SK-N-SH (cell line): Measurements from ENCODE around the gene RBMS1. TPM values are rescaled to one million over a fixed set of nuclear protein-coding genes. Genes with fewer than 3 reads are reported as not detected.

ENCODE experiments used
- CTCF ChIA-PET: fragments of 300-600, 350-600 bp; formaldehyde crosslinking; extraction: SDS; loops from one replicate; lab custom pipeline; 2021; lab: Yijun Ruan, JAX
- POLR2A ChIA-PET: fragments of 350-600 bp; sonication (Branson Sonifier 250); formaldehyde crosslinking; extraction: SDS; loops from one replicate; lab custom pipeline; 2020; ENCODE audit warnings: antibody characterized with exemption, inconsistent platforms; lab: Yijun Ruan, JAX
- DNase-seq: peaks from one replicate; pipeline ENCODE4 v3.0.0; 2012
- H2AFZ ChIP-seq: fragments of 200-600 bp; sonication (generic); 2 replicates; pipeline ENCODE4 v1.8.1; 2016; ENCODE audit warnings: antibody characterized with exemption, mild to moderate bottlenecking, low read depth
- H3F3A ChIP-seq: fragments of 200-600 bp; sonication (generic); replicated peaks from 2 replicates; pipeline ENCODE3; 2016; ENCODE audit warnings: antibody characterized with exemption, mild to moderate bottlenecking; ENCODE audit not compliant: insufficient read depth
- H3K27ac ChIP-seq, 2 experiments: fragments of 200-500 bp in 1 of 2; fragments of 200-600 bp in 1 of 2; sonication (Bioruptor generic) in 1 of 2; sonication (generic), shearing (Covaris generic) in 1 of 2; 2 replicates each; pipeline versions ENCODE4 v1.5.1 to v1.6.1; 2014 to 2016; ENCODE audit warnings: low read depth in 2 of 2, inconsistent platforms in 1 of 2, low read length in 1 of 2, mild to moderate bottlenecking in 1 of 2, mixed read lengths in 1 of 2
- H3K27me3 ChIP-seq: fragments of 200-600 bp; sonication (generic), shearing (Covaris generic); 2 replicates; pipeline ENCODE4 v1.6.1; 2016; ENCODE audit warnings: mixed run types; ENCODE audit not compliant: insufficient read depth
- H3K36me3 ChIP-seq, 2 experiments: fragments of 200-500 bp in 1 of 2; fragments of 200-600 bp in 1 of 2; sonication (Bioruptor generic) in 1 of 2; sonication (generic) in 1 of 2; replicated peaks in 1 of 2; 2 replicates each; pipeline versions ENCODE3 to v1.5.1; 2014 to 2016; ENCODE audit warnings: low read length in 1 of 2, mild to moderate bottlenecking in 1 of 2; ENCODE audit not compliant: insufficient read depth in 2 of 2, control insufficient read depth in 1 of 2
- H3K4me1 ChIP-seq, 2 experiments: fragments of 200-500 bp in 1 of 2; fragments of 200-600 bp in 1 of 2; sonication (Bioruptor generic) in 1 of 2; sonication (generic), shearing (Covaris generic) in 1 of 2; 2 replicates each; pipeline versions ENCODE4 v1.5.1 to v1.6.1; 2014 to 2016; ENCODE audit warnings: low read depth in 1 of 2, low read length in 1 of 2, mixed run types in 1 of 2; ENCODE audit not compliant: insufficient read depth in 2 of 2, control insufficient read depth in 1 of 2
- H3K4me2 ChIP-seq: fragments of 200-600 bp; sonication (generic), shearing (Covaris generic); 2 replicates; pipeline ENCODE4 v1.6.1; 2017; ENCODE audit warnings: mixed run types
- H3K4me3 ChIP-seq, 2 experiments: fragments of 200-500 bp in 1 of 2; fragments of 200-600 bp in 1 of 2; sonication (Bioruptor generic) in 1 of 2; sonication (generic), shearing (Covaris generic) in 1 of 2; 2 replicates each; pipeline versions ENCODE4 v1.5.1 to v1.8.1; 2014 to 2016; ENCODE audit warnings: low read depth in 2 of 2, inconsistent platforms in 1 of 2, low read length in 1 of 2, mild to moderate bottlenecking in 1 of 2, mixed read lengths in 1 of 2, moderate library complexity in 1 of 2
- H3K79me2 ChIP-seq: fragments of 200-600 bp; sonication (generic); 2 replicates; pipeline ENCODE4 v1.8.1; 2017; ENCODE audit warnings: mild to moderate bottlenecking; ENCODE audit not compliant: insufficient read depth
- H3K9ac ChIP-seq: fragments of 200-600 bp; sonication (generic); 2 replicates; pipeline ENCODE4 v1.6.1; 2017; ENCODE audit warnings: mixed run types
- H3K9me2 ChIP-seq: fragments of 200-600 bp; sonication (generic); 2 replicates; pipeline ENCODE4 v1.6.1; 2017; ENCODE audit warnings: mixed run types
- H3K9me3 ChIP-seq: fragments of 200-600 bp; sonication (generic); 2 replicates; pipeline ENCODE4 v1.6.1; 2017; ENCODE audit warnings: mixed run types, mild to moderate bottlenecking, moderate library complexity
- H4K20me1 ChIP-seq: fragments of 200-600 bp; sonication (generic); 2 replicates; pipeline ENCODE4 v1.6.1; 2017; ENCODE audit warnings: mild to moderate bottlenecking, mixed run types; ENCODE audit not compliant: insufficient read depth
- CHD2 ChIP-seq: fragments of 150-350 bp; IDR thresholded peaks from 2 replicates; pipeline ENCODE4 v1.6.1; 2018; ENCODE audit warnings: low read length; ENCODE audit not compliant: partially characterized antibody
- EP300 ChIP-seq, 2 experiments: IDR thresholded peaks; 2 replicates each; pipeline versions ENCODE4 v1.4.0 to v1.6.1; 2012; ENCODE audit warnings: borderline replicate concordance in 1 of 2, low read depth in 1 of 2, low read length in 1 of 2
- EZH2phosphoT487 ChIP-seq: fragments of 200-600 bp; sonication (generic); IDR thresholded peaks from 2 replicates; pipeline ENCODE4 v1.6.1; 2017; ENCODE audit warnings: low read depth, mixed run types, mild to moderate bottlenecking, antibody characterized with exemption, moderate library complexity, borderline replicate concordance
- FOXJ3 ChIP-seq: sonication (generic); formaldehyde crosslinking; IDR thresholded peaks from 2 replicates; pipeline ENCODE4 v1.5.1; 2020; ENCODE audit warnings: mild to moderate bottlenecking, missing genetic modification reagents
- FOXM1 ChIP-seq: IDR thresholded peaks from 2 replicates; pipeline ENCODE4 v1.4.0; 2012; ENCODE audit warnings: low read depth, mild to moderate bottlenecking
- GABPA ChIP-seq: IDR thresholded peaks from 2 replicates; pipeline ENCODE4 v1.4.0; 2012; ENCODE audit warnings: low read depth, mild to moderate bottlenecking
- IRF3 ChIP-seq: fragments of 150-350 bp; IDR thresholded peaks from 2 replicates; pipeline ENCODE4 v1.6.1; 2016; ENCODE audit warnings: mild to moderate bottlenecking, low read depth, low read length
- POLR2AphosphoS5 ChIP-seq: IDR thresholded peaks from 2 replicates; pipeline ENCODE4 v1.6.1; 2012; ENCODE audit warnings: low read depth, low read length
- REST ChIP-seq: IDR thresholded peaks from 2 replicates; pipeline ENCODE4 v1.6.1; 2012; ENCODE audit warnings: mild to moderate bottlenecking, low read depth, low read length, moderate library complexity
- RFX5 ChIP-seq: IDR thresholded peaks from 2 replicates; pipeline ENCODE4 v1.6.1; 2012; ENCODE audit warnings: mild to moderate bottlenecking, improper control_type of control experiment, low read length
- SIN3A ChIP-seq: IDR thresholded peaks from 2 replicates; pipeline ENCODE4 v1.6.1; 2012; ENCODE audit warnings: low read depth, mild to moderate bottlenecking, low read length, moderate library complexity, borderline replicate concordance
- TCF12 ChIP-seq: IDR thresholded peaks from 2 replicates; pipeline ENCODE4 v1.4.0; 2012
- TEAD4 ChIP-seq: IDR thresholded peaks from 2 replicates; pipeline ENCODE4 v1.4.0; 2012; ENCODE audit warnings: mild to moderate bottlenecking, borderline replicate concordance; ENCODE audit not compliant: insufficient read depth
- WGBS: methylation state at CpG from one replicate; pipeline ENCODE4 v1.1.6; 2017; ENCODE audit warnings: low lambda C conversion rate; 5-methylcytosine and 5-hydroxymethylcytosine counted together
- polyA plus RNA-seq, 3 experiments: library from polyadenylated mRNA; depleted of rRNA; stranded (reverse); fragments of >200 nt; gene quantifications; 2 replicates each; pipeline ENCODE4 v1.2.3, GENCODE V29; 2012
- TF ChIP-seq, protein P1 (sequence below): IDR thresholded peaks from 2 replicates; pipeline ENCODE4 v1.4.0; 2012; ENCODE audit warnings: low read depth

Gene RBMS1
- polyA plus RNA-seq, 1 of the 3 experiments (the other 2 are of a cell fraction): 56.5 TPM

GRCh38 chr2:160325418-160325817 lies 168.2 kb downstream of the RBMS1 start:
- Histone ChIP-seq H3K27ac (no peak overlapping the region), H3K9me2 (no peaks in the 10 kb centered on the region), H3F3A (peaks cover 3% of the 10 kb centered on the region), H3K79me2 (peaks cover 98% of the 10 kb centered on the region), H2AFZ (no peak overlapping the region), H3K9ac (no peak overlapping the region), H4K20me1 (peaks cover 63% of the 10 kb centered on the region), H3K9me3 (no peaks in the 10 kb centered on the region), H3K4me1 (peaks cover 0 to 3% of the 10 kb centered on the region in 2 experiments; a peak in 3 of 4 replicates), H3K36me3 (peaks cover 8 to 13% of the 10 kb centered on the region in 2 experiments), H3K4me2 (no peak overlapping the region), H3K27me3 (no peaks in the 10 kb centered on the region), H3K4me3 (no peak overlapping the region)
- no peak for TF ChIP-seq GABPA
- no peak for TF ChIP-seq IRF3
- no peak for TF ChIP-seq EZH2phosphoT487
- no peak for TF ChIP-seq CHD2
- POLR2A ChIA-PET: no interaction called here
- CTCF ChIA-PET: interaction anchor here (0.6 to 4.4 kb wide), 14 partner anchors 9 to 738 kb away, joined by 3 to 50 read pairs (median 10); no protein-coding TSS in a partner anchor
- 92% methylated on average over 2 of the region's 2 CpGs for WGBS
- DNase-seq: no peak

- ChIA-PET CTCF (interaction anchor here (0.7 to 4.4 kb wide), 34 partner anchors 9 to 739 kb away, joined by 3 to 50 read pairs (median 5); no protein-coding TSS in a partner anchor), POLR2A (no interaction called here)
- H4K20me1 ChIP-seq: peaks cover 58% of the 10 kb centered on the region
- peaks cover 0 to 3% of the 10 kb centered on the region in 2 experiments; a peak in 3 of 4 replicates for H3K4me1 ChIP-seq
- TF ChIP-seq FOXM1 (no peak), SIN3A (no peak), EP300 (IDR thresholded peaks at IDR 0.05; ENCODE audit: borderline replicate concordance in 1 of 2, low read depth in 1 of 2, low read length in 1 of 2) (no peak), FOXJ3 (CRISPR knock-in tag) (no peak), TEAD4 (no peak), REST (no peak), RFX5 (no peak), TCF12 (no peak), IRF3 (no peak), GABPA (no peak), POLR2AphosphoS5 (no peak), EZH2phosphoT487 (no peak)
- TF ChIP-seq, protein P1, sequence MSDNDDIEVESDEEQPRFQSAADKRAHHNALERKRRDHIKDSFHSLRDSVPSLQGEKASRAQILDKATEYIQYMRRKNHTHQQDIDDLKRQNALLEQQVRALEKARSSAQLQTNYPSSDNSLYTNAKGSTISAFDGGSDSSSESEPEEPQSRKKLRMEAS: no peak
- peaks cover 98% of the 10 kb centered on the region for H3K79me2 ChIP-seq
- H3K4me3 ChIP-seq: no peak overlapping the region
- no peaks in the 10 kb centered on the region for H3K9me2 ChIP-seq
- H3K36me3 ChIP-seq: peaks cover 3 to 13% of the 10 kb centered on the region in 2 experiments
- H3K27me3 ChIP-seq: no peaks in the 10 kb centered on the region
- DNase-seq: no peak
- no peak overlapping the region for H2AFZ ChIP-seq
- H3K27ac ChIP-seq: no peak overlapping the region
- no peaks in the 10 kb centered on the region for H3K9me3 ChIP-seq
- peaks cover 3% of the 10 kb centered on the region for H3F3A ChIP-seq
- H3K4me2 ChIP-seq: no peak overlapping the region
- WGBS: 80% methylated on average over 3 of the region's 3 CpGs
- H3K9ac ChIP-seq: no peak overlapping the region
Measured at GRCh38 chr2:160324917-160325316, 168.7 kb downstream of the RBMS1 start.
